Sigmoid colon (tissue), 7 donors: ENCODE results near the gene ADAMTSL2. TPM values are rescaled to one million over a fixed set of nuclear protein-coding genes. Genes with fewer than 3 reads are reported as not detected.

Source experiments
- DNase-seq: peaks from one replicate; pipeline ENCODE4 v3.0.0-alpha.2; 2019
- H3K27ac ChIP-seq, 4 donors: fragments of 200-600 bp; sonication (generic); one replicate each; pipeline ENCODE4 v1.5.1; 2016 to 2019; ENCODE audit warnings: mild to moderate bottlenecking in 1 of 4
- H3K27me3 ChIP-seq, 3 donors: fragments of 200-600 bp; sonication (generic); one replicate each; pipeline ENCODE4 v1.5.1; 2019; ENCODE audit warnings: mild to moderate bottlenecking in 1 of 3
- H3K36me3 ChIP-seq, 4 donors: fragments of 200-600 bp; sonication (generic); one replicate each; pipeline ENCODE4 v1.5.1; 2016 to 2019
- H3K4me1 ChIP-seq, 4 donors: fragments of 200-600 bp; sonication (generic); one replicate each; pipeline ENCODE4 v1.5.1; 2017 to 2019
- H3K4me3 ChIP-seq, 4 donors: fragments of 200-600 bp; sonication (generic); one replicate each; pipeline ENCODE4 v1.5.1; 2017 to 2019; ENCODE audit warnings: mild to moderate bottlenecking in 2 of 4, moderate library complexity in 1 of 4
- H3K9me3 ChIP-seq, 4 donors: fragments of 200-600 bp in 3 of 4; sonication (generic) in 3 of 4; one replicate each; pipeline versions ENCODE4 v1.5.1 to v1.6.1; 2013 to 2019
- CTCF ChIP-seq, 4 experiments: fragments of 450-650 bp in 3 of 4; fragments of 200-600 bp in 1 of 4; IDR thresholded peaks; one replicate each; pipeline ENCODE4 v1.5.1; 2016 to 2019; ENCODE audit warnings: antibody characterized with exemption in 4 of 4, mild to moderate bottlenecking in 3 of 4, moderate library complexity in 2 of 4
- EP300 ChIP-seq, 4 donors: sonication (generic); formaldehyde crosslinking; IDR thresholded peaks; one replicate each; pipeline ENCODE4 v1.6.1; 2017; ENCODE audit warnings: antibody characterized with exemption in 4 of 4
- POLR2A ChIP-seq, 2 donors: fragments of 450-650 bp; IDR thresholded peaks; one replicate each; pipeline ENCODE4 v1.6.1; 2016; ENCODE audit warnings: antibody characterized with exemption in 2 of 2, mild to moderate bottlenecking in 2 of 2, moderate library complexity in 2 of 2
- POLR2AphosphoS5 ChIP-seq, 4 donors: sonication (generic); formaldehyde crosslinking; IDR thresholded peaks; one replicate each; pipeline ENCODE4 v1.6.1; 2017; ENCODE audit warnings: antibody characterized with exemption in 4 of 4
- WGBS, 2 donors: extraction: QIAGEN DNeasy Blood & Tissue Kit; methylation state at CpG; one replicate each; pipeline ENCODE4 v1.1.7; 2013; 5-methylcytosine and 5-hydroxymethylcytosine counted together
- intact Hi-C: fragments of 100-400 bp; cut with DNase I; formaldehyde crosslinking; loops from one replicate; pipeline ENCODE4 v1.15.1; 2023
- polyA plus RNA-seq, 3 donors: library from polyadenylated mRNA; stranded (reverse); fragments of 200-250 nt; gene quantifications; one replicate each; pipeline ENCODE4 v1.2.3, GENCODE V29; 2013
- total RNA-seq, 4 donors: library from RNA; depleted of rRNA; stranded (reverse); fragments of >200 nt; gene quantifications; one replicate each; pipeline ENCODE4 v1.1.0, GENCODE V29; 2016
- donor health status: healthy with polysubstance abuse.
- donor health status: Bipolar disorder and iron deficiency.
- donor health status: healthy.

ADAMTSL2 gene
- total and polyA plus RNA-seq, 7 donors: 0.33 to 4.2 (median 0.81) TPM

- TF ChIP-seq POLR2A (IDR thresholded peaks at IDR 0.05) (no peak), CTCF (IDR thresholded peaks at IDR 0.05) (no peak), EP300 (IDR thresholded peaks at IDR 0.05) (no peak), POLR2AphosphoS5 (IDR thresholded peaks at IDR 0.05) (no peak)
- Histone ChIP-seq H3K27me3 (peaks cover 0 to 14% (median 4%) of the 10 kb centered on the region in 3 donors), H3K27ac (peak overlapping the region in 1 of 4 donors; percentile 23), H3K4me1 (no peaks in the 10 kb centered on the region), H3K9me3 (no peaks in the 10 kb centered on the region), H3K4me3 (no peak overlapping the region), H3K36me3 (no peaks in the 10 kb centered on the region)
- WGBS, 2 donors: 77 to 82% methylated on average over 33 of the region's 33 CpGs
- intact Hi-C loops: no loop called here
- DNase-seq: no peak
Observed at GRCh38 chr9:133492061-133493021, 42.2 kb upstream of the ADAMTSL2 start.

- H3K27ac ChIP-seq: no peak overlapping the region
- DNase-seq: no peak
- intact Hi-C loops: no loop called here
- TF ChIP-seq POLR2A (IDR thresholded peaks at IDR 0.05) (no peak), CTCF (IDR thresholded peaks at IDR 0.05) (no peak), POLR2AphosphoS5 (IDR thresholded peaks at IDR 0.05) (no peak)
- H3K36me3 ChIP-seq: no peaks in the 10 kb centered on the region
- H3K4me1 ChIP-seq: no peaks in the 10 kb centered on the region
- no peak overlapping the region for H3K4me3 ChIP-seq
- H3K27me3 ChIP-seq: peaks cover 0 to 18% (median 4%) of the 10 kb centered on the region in 3 donors
- H3K9me3 ChIP-seq: no peaks in the 10 kb centered on the region
- WGBS, 2 donors: 85 to 88% methylated on average over 11 of the region's 11 CpGs
Observed at GRCh38 chr9:133493428-133493827, 41.1 kb upstream of the ADAMTSL2 start.

GRCh38 chr9:133493845-133494540, 40.5 kb upstream of the ADAMTSL2 start:
- DNase-seq: no peak
- H3K36me3 ChIP-seq: no peaks in the 10 kb centered on the region
- intact Hi-C loops: no loop called here

More at GRCh38 chr9:133493845-133494540, 40.5 kb upstream of the ADAMTSL2 start:
- WGBS, 2 donors: 53 to 80% methylated on average over 23 of the region's 23 CpGs
- TF ChIP-seq POLR2A (IDR thresholded peaks at IDR 0.05) (no peak), EP300 (IDR thresholded peaks at IDR 0.05) (no peak), CTCF (IDR thresholded peaks at IDR 0.05) (no peak), POLR2AphosphoS5 (IDR thresholded peaks at IDR 0.05) (no peak)
- no peak overlapping the region for H3K4me3 ChIP-seq
- H3K9me3 ChIP-seq: no peaks in the 10 kb centered on the region
- H3K4me1 ChIP-seq: peaks cover 0 to 5% (median 0%) of the 10 kb centered on the region in 4 donors
- H3K27ac ChIP-seq: no peak overlapping the region
- peaks cover 0 to 22% (median 4%) of the 10 kb centered on the region in 3 donors for H3K27me3 ChIP-seq
